HL-60 (cell line): Measurements from ENCODE around the gene AMELY.

Source experiments
- DNase-seq, 2 experiments: peaks; one replicate each; pipeline ENCODE4 v3.0.0-alpha.2; 2010 to 2020; ENCODE audit warnings: low read depth in 1 of 2, low spot score in 1 of 2
- H3K27ac ChIP-seq: fragments of 250-450 bp; sonication (Bioruptor Pico); replicated peaks from 2 replicates; pipeline ENCODE4 v1.5.1; 2020; ENCODE audit warnings: mild to moderate bottlenecking, moderate library complexity
- H3K27me3 ChIP-seq: fragments of 250-450 bp; sonication (Bioruptor Pico); 2 replicates; pipeline ENCODE4 v1.5.1; 2021; ENCODE audit warnings: mild to moderate bottlenecking, moderate library complexity; ENCODE audit not compliant: insufficient read depth, poor library complexity, severe bottlenecking
- H3K4me3 ChIP-seq: replicated peaks from 2 replicates; pipeline ENCODE4 v1.5.1; 2011; ENCODE audit warnings: mild to moderate bottlenecking, control low read depth, low read length; ENCODE audit not compliant: insufficient read depth
- CTCF ChIP-seq: IDR thresholded peaks from one replicate; pipeline ENCODE4 v1.5.1; 2011; ENCODE audit warnings: low read length, control low read depth, inconsistent platforms; ENCODE audit not compliant: insufficient read depth
- GABPA ChIP-seq: IDR thresholded peaks from 2 replicates; pipeline ENCODE4 v1.6.1; 2012; ENCODE audit warnings: low read depth
- POLR2AphosphoS5 ChIP-seq: IDR thresholded peaks from 2 replicates; pipeline ENCODE4 v1.6.1; 2012; ENCODE audit warnings: low read depth
- REST ChIP-seq: IDR thresholded peaks from 2 replicates; pipeline ENCODE4 v1.6.1; 2012; ENCODE audit warnings: low read depth; ENCODE audit not compliant: insufficient replicate concordance
- SPI1 ChIP-seq: IDR thresholded peaks from 2 replicates; pipeline ENCODE4 v1.6.1; 2012; ENCODE audit warnings: low read depth, mild to moderate bottlenecking, borderline replicate concordance
- long read RNA-seq: library from polyadenylated mRNA; unstranded; transcript quantifications from one replicate; pipeline ENCODE4 v2.0.0, GENCODE V29; 2020

AMELY gene
- long read RNA-seq: 0 reads

- H3K4me3 ChIP-seq: no peak within 1 kb of the TSS
- no peak for TF ChIP-seq CTCF
- no peak for TF ChIP-seq POLR2AphosphoS5
- no peak for TF ChIP-seq SPI1
- TF ChIP-seq GABPA: no peak
- TF ChIP-seq REST: no peak
- no peak within 1 kb of the TSS for H3K27ac ChIP-seq
- no peaks in the 10 kb centered on the region for H3K27me3 ChIP-seq
- no peak for DNase-seq
Measured at GRCh38 chrY:6911253-6911881, at the start of gene AMELY. Gene AMELY (minus strand): TSS chrY:6911752. CDS start chrY:6872608, 39,144 bp downstream.

- Histone ChIP-seq H3K27ac (no peak overlapping the region), H3K4me3 (no peak overlapping the region), H3K27me3 (no peaks in the 10 kb centered on the region)
- no peak for DNase-seq
- no peak for TF ChIP-seq SPI1
- TF ChIP-seq GABPA: no peak
- TF ChIP-seq CTCF: no peak
- no peak for TF ChIP-seq REST
- no peak for TF ChIP-seq POLR2AphosphoS5
Measured at GRCh38 chrY:6949947-6950346, 38.4 kb upstream of the AMELY start.

GRCh38 chrY:6948378-6948777 is 36.8 kb upstream of the AMELY start:
- no peak overlapping the region for H3K4me3 ChIP-seq
- no peak overlapping the region for H3K27ac ChIP-seq
- no peaks in the 10 kb centered on the region for H3K27me3 ChIP-seq
- TF ChIP-seq POLR2AphosphoS5 (no peak), SPI1 (no peak), REST (no peak), CTCF (no peak), GABPA (no peak)
- DNase-seq: no peak
